ENCODE results near the gene COL4A4.

COL4A4 gene

GRCh38 chr2:226978300-226978699 is 185.7 kb downstream of the COL4A4 start:
- DNase-seq, result no peak

GRCh38 chr2:226977775-226978190 is 186.2 kb downstream of the COL4A4 start:
- no peak for DNase-seq

DNA sequence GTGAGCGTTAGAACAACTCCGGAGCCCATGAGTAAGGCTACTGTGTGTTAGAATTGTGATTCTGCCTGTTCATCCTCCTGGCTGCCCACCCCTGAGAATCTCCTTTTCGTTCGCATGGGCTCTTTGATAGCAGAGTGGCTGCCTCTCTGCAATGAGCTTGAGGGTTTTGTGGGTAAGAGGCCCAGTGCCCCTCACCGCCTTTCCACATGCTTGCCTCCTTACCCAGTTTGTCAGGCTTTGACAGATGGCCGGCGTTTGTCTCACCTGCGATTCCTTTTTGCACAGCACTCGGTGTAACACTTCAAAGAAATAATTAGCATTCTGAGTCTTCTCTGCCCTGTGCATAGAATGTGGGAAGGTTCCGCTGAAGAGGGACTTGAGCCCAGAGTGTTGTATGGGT is 190.2 kb downstream of the COL4A4 start:
- no peak for DNase-seq

- no peak for DNase-seq
Measured at GRCh38 chr2:226971770-226972169, 192.2 kb downstream of the COL4A4 start.

- DNase-seq, result no peak
Measured at GRCh38 chr2:226971084-226971483, 192.9 kb downstream of the COL4A4 start.

GRCh38 chr2:226970362-226970761 is 193.6 kb downstream of the COL4A4 start:
- DNase-seq, result no peak

DNA sequence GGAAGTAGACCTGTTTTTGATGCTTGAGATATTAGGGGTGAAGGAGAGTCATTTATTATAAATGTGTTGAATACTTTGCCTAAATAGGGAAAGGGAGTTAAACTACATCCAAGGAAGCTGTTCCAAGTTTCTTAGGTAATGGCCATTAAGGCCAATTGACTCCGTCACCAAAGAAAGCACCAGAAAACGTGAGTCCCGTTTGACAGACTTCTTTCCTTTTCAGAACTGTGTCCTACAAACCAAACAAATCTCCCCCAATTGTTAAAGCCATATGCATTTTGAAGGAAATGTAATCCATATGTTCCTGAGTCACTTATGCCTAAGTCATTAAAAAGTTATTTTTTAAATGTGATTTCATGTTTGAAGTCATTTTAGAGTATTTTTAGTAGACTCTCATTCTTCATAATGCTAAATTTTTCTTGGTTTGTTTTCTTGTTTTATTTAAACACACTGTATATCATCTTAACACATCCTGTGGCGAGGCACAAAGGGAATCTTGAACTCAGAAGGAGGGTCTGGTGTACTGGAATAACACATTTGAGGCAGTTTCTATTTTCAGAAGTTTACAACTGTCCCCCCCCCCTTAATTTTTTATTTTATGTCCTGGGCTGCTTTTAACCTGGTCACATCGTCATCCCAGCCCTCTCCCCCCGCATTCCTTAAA is 194.5 kb downstream of the COL4A4 start:
- DNase-seq, result no peak

- DNase-seq, result no peak
Measured at GRCh38 chr2:226965376-226965775, 198.6 kb downstream of the COL4A4 start.

- DNase-seq, result no peak
Measured at GRCh38 chr2:226963528-226963927, 200.5 kb downstream of the COL4A4 start.

- DNase-seq, result no peak
Measured at GRCh38 chr2:226962176-226962773, 201.7 kb downstream of the COL4A4 start.

GRCh38 chr2:226959418-226959817 is 204.6 kb downstream of the COL4A4 start:
- DNase-seq, result no peak

DNA sequence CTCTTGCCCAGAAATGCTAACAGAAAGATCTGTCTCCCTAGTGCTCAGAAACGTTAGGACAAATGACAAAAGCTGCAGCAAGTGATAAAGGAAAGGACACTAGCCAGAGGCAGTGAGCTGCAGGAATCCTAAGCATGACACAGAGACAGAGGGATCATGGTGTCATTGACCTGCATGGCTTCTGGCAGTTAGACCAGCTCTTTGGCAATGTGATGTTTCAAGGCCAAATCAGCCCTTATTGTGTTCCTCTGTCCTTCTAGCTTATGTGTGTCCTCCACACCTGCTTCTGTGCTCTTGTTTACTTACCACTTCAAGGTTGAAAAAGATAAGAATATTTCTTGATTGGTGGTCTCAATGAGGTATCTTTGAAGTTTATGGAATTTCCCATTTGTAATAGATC is 207.3 kb downstream of the COL4A4 start:
- DNase-seq, result no peak

DNA sequence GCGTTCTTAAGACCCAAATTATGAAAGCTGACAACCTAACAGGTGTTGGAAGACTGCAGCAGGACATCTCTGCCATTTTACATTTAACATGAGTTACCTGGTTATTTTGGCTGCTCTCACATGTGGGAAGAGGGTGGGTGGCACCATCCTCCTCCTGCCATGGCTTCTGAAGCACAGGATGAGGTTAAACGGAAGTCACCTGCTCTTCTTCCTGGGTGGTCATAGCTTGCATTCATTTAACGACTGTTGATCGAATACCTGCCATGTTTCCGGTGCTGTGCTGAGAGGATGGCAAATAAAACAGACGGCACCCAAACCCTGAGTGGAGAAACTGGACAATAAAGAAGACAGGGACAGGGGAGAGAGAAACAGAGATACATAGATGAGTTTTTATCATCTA is 210.2 kb downstream of the COL4A4 start:
- no peak for DNase-seq

- DNase-seq, result no peak
Measured at GRCh38 chr2:226953206-226953605, 210.8 kb downstream of the COL4A4 start.
